HepG2 (cell line): Measurements from ENCODE around the gene SIRT7. TPM values are rescaled to one million over a fixed set of nuclear protein-coding genes. Genes with fewer than 3 reads are reported as not detected.

Source experiments
- AKAP8 ChIP-seq: sonication (generic); formaldehyde crosslinking; IDR thresholded peaks from 2 replicates; pipeline ENCODE4 v1.5.1; 2020; ENCODE audit warnings: mild to moderate bottlenecking, missing genetic modification reagents
- ATF1 ChIP-seq: IDR thresholded peaks from 2 replicates; pipeline ENCODE4 v1.6.1; 2016; ENCODE audit warnings: mild to moderate bottlenecking, control low read depth
- ATF7 ChIP-seq, 2 experiments: fragments of 450-650 bp in 1 of 2; sonication (generic) in 1 of 2; formaldehyde crosslinking in 1 of 2; IDR thresholded peaks; 2 replicates each; pipeline versions ENCODE4 v1.4.0 to v1.6.1; 2016 to 2020; ENCODE audit warnings: antibody characterized with exemption in 1 of 2, mild to moderate bottlenecking in 1 of 2, missing genetic modification reagents in 1 of 2
- FOXM1 ChIP-seq: sonication (generic); formaldehyde crosslinking; IDR thresholded peaks from 2 replicates; pipeline ENCODE4 v1.5.0; 2020; ENCODE audit warnings: missing genetic modification reagents
- HMG20A ChIP-seq: IDR thresholded peaks from 2 replicates; pipeline ENCODE4 v1.6.1; 2016; ENCODE audit warnings: borderline replicate concordance
- IRF2 ChIP-seq: IDR thresholded peaks from 2 replicates; pipeline ENCODE4 v1.6.1; 2018; ENCODE audit warnings: missing genetic modification reagents, missing compliant biosample characterization
- MAFK ChIP-seq, 2 experiments: IDR thresholded peaks in 1 of 2; conservative IDR thresholded peaks in 1 of 2; 2 replicates each; pipeline ENCODE4 v1.6.1; 2011; ENCODE audit warnings: improper control_type of control experiment in 2 of 2, low read length in 2 of 2
- MED8 ChIP-seq: sonication (generic); formaldehyde crosslinking; IDR thresholded peaks from 2 replicates; pipeline ENCODE4 v1.8.1; 2023; ENCODE audit warnings: mild to moderate bottlenecking, missing genetic modification reagents; ENCODE audit not compliant: insufficient replicate concordance
- NFKBIZ ChIP-seq: IDR thresholded peaks from 2 replicates; pipeline ENCODE4 v1.6.1; 2018; ENCODE audit warnings: missing genetic modification reagents, missing compliant biosample characterization
- PCBP1 ChIP-seq: fragments of 200-400 bp; formaldehyde crosslinking; IDR thresholded peaks from 2 replicates; pipeline ENCODE4 v1.6.1; 2017; ENCODE audit warnings: mild to moderate bottlenecking, low read depth, low read length, borderline replicate concordance
- PRDM4 ChIP-seq: sonication (generic); formaldehyde crosslinking; IDR thresholded peaks from 2 replicates; pipeline ENCODE4 v1.9.0; 2021; ENCODE audit warnings: missing genetic modification reagents, borderline replicate concordance
- PRPF4 ChIP-seq: fragments of 200-400 bp; formaldehyde crosslinking; IDR thresholded peaks from 2 replicates; pipeline ENCODE4 v1.6.1; 2016; ENCODE audit warnings: low read length, low read depth; ENCODE audit not compliant: poor library complexity, severe bottlenecking
- RNF2 ChIP-seq: fragments of 450-650 bp; conservative IDR thresholded peaks from 2 replicates; pipeline ENCODE4 v1.6.1; 2016; ENCODE audit warnings: low read depth
- SALL1 ChIP-seq: sonication (generic); formaldehyde crosslinking; IDR thresholded peaks from 2 replicates; pipeline ENCODE4 v1.8.0; 2022; ENCODE audit warnings: mild to moderate bottlenecking, missing genetic modification reagents
- SMARCE1 ChIP-seq: fragments of 450-650 bp; IDR thresholded peaks from 2 replicates; pipeline ENCODE4 v1.6.1; 2017; ENCODE audit warnings: borderline replicate concordance
- ZBTB21 ChIP-seq: sonication (generic); formaldehyde crosslinking; IDR thresholded peaks from 2 replicates; pipeline ENCODE4 v1.4.0; 2020; ENCODE audit warnings: missing genetic modification reagents
- ZKSCAN5 ChIP-seq: sonication (generic); formaldehyde crosslinking; IDR thresholded peaks from 2 replicates; pipeline ENCODE4 v1.5.1; 2020; ENCODE audit warnings: mild to moderate bottlenecking, missing genetic modification reagents
- ZNF205 ChIP-seq: IDR thresholded peaks from 2 replicates; pipeline ENCODE4 v1.6.1; 2018; ENCODE audit warnings: missing biosample characterization, missing genetic modification reagents
- ZNF317 ChIP-seq: sonication (generic); formaldehyde crosslinking; IDR thresholded peaks from 2 replicates; pipeline ENCODE4 v1.5.0; 2020; ENCODE audit warnings: mild to moderate bottlenecking, missing genetic modification reagents
- ZNF577 ChIP-seq: sonication (generic); formaldehyde crosslinking; IDR thresholded peaks from 2 replicates; pipeline ENCODE4 v1.4.0; 2020; ENCODE audit warnings: mild to moderate bottlenecking, low read depth, missing genetic modification reagents, borderline replicate concordance
- ZNF773 ChIP-seq: sonication (generic); formaldehyde crosslinking; IDR thresholded peaks from 2 replicates; pipeline ENCODE4 v1.4.0; 2020; ENCODE audit warnings: missing genetic modification reagents, borderline replicate concordance
- polyA plus RNA-seq, 8 experiments: library from polyadenylated mRNA; depleted of rRNA in 3 of 8; stranded (reverse) in 7 of 8; unstranded in 1 of 8; fragments of >200 nt; fragmentation: Illumina TruSeq in 4 of 8; extraction: Trizol in 4 of 8; gene quantifications; 2 replicates each; pipeline versions ENCODE4 v1.2.1 to v1.2.3, GENCODE V29; 2011 to 2016; ENCODE audit warnings: low read depth in 4 of 8, missing spikeins in 1 of 8, mixed read lengths in 1 of 8; ENCODE audit not compliant: insufficient read depth in 1 of 8
- total RNA-seq, 5 experiments: library from RNA; depleted of rRNA; stranded (reverse); fragments of >200 nt; fragmentation: Illumina TruSeq; extraction: Trizol; gene quantifications; 2 replicates each; pipeline ENCODE4 v1.2.3, GENCODE V29; 2016; ENCODE audit warnings: low read depth in 1 of 5
- TF ChIP-seq, protein P1 (sequence below): sonication (generic); formaldehyde crosslinking; conservative IDR thresholded peaks from 2 replicates; pipeline ENCODE4 v1.4.0; 2020; ENCODE audit warnings: missing genetic modification reagents
- TF ChIP-seq, protein P2 (sequence below), 2 experiments: fragments of 450-650 bp in 1 of 2; sonication (generic) in 1 of 2; formaldehyde crosslinking; IDR thresholded peaks; 2 replicates each; pipeline versions ENCODE4 v1.5.0 to v1.8.0; 2020 to 2022; ENCODE audit warnings: mild to moderate bottlenecking in 1 of 2, missing genetic modification reagents in 1 of 2
- TF ChIP-seq, protein P3 (sequence below): sonication (generic); formaldehyde crosslinking; IDR thresholded peaks from 2 replicates; pipeline ENCODE4 v1.4.0; 2020; ENCODE audit warnings: missing genetic modification reagents
- TF ChIP-seq, protein P4 (sequence below): sonication (generic); formaldehyde crosslinking; IDR thresholded peaks from 2 replicates; pipeline ENCODE4 v1.5.0; 2020; ENCODE audit warnings: missing genetic modification reagents, mild to moderate bottlenecking, borderline replicate concordance

The SIRT7 gene
- total and polyA plus RNA-seq, 2 of the 13 experiments (the other 11 are each of a cell fraction or from before 2014, with no cell fraction given): 8.3 to 24.8 TPM

DNA sequence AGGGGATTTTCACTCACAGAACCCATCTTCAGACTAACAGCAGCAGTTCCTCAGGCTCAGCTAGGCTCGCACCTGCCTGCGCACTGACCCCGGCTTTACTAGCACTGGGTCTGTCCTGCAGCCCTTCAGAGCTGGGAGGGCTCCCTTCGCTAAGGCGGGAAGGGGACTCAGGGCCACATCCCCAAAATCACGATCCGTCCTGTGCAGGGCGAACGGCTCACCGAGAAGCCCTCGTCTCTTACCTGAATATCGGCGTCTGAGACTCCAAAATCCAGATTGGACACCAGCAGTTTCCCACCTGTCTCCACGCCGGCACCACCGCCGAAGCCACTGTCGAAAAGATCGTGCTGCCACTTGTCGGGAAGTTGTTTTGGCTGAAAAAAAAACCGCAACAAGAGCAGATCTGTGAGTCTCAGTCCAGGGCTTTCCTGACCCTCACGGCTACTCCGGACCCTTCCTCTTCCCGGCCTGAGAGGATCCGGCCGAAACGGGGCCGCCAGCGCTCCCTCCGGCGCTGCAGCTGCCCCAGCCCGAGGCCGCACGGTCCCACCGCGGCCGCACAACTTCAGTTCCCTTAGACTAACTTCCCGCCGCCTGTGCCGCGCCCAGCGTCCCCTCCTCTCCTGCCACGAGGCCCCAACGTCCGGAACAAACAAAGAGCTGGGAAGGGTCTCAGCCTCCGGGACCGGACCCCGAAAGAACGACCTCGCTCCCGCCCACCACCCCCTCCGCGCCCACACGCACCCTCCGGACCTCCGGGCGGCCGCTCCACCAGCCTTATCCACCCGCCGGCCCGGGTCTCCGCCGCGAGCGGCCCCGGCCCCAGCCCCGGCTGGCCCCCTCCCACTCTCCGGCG, 27.3 kb downstream of the SIRT7 start (continued):
- TF ChIP-seq, protein P1, sequence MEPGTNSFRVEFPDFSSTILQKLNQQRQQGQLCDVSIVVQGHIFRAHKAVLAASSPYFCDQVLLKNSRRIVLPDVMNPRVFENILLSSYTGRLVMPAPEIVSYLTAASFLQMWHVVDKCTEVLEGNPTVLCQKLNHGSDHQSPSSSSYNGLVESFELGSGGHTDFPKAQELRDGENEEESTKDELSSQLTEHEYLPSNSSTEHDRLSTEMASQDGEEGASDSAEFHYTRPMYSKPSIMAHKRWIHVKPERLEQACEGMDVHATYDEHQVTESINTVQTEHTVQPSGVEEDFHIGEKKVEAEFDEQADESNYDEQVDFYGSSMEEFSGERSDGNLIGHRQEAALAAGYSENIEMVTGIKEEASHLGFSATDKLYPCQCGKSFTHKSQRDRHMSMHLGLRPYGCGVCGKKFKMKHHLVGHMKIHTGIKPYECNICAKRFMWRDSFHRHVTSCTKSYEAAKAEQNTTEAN (CRISPR knock-in tag): no peak; the same call in 1 of the 2 replicates
- TF ChIP-seq, protein P2, sequence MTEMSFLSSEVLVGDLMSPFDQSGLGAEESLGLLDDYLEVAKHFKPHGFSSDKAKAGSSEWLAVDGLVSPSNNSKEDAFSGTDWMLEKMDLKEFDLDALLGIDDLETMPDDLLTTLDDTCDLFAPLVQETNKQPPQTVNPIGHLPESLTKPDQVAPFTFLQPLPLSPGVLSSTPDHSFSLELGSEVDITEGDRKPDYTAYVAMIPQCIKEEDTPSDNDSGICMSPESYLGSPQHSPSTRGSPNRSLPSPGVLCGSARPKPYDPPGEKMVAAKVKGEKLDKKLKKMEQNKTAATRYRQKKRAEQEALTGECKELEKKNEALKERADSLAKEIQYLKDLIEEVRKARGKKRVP (CRISPR knock-in tag; IDR thresholded peaks at IDR 0.05): no peak
- no peak for TF ChIP-seq PRDM4
- TF ChIP-seq ZNF577 (CRISPR knock-in tag): no peak
- no peak for TF ChIP-seq MAFK (conservative IDR thresholded peaks at IDR 0.05 in 1 of 2, IDR thresholded peaks at IDR 0.05 in 1 of 2; ENCODE audit: low read length in 2 of 2)
- TF ChIP-seq ZKSCAN5 (CRISPR knock-in tag): no peak
- TF ChIP-seq, protein P3, sequence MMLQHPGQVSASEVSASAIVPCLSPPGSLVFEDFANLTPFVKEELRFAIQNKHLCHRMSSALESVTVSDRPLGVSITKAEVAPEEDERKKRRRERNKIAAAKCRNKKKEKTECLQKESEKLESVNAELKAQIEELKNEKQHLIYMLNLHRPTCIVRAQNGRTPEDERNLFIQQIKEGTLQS (CRISPR knock-in tag): no peak
- TF ChIP-seq ZBTB21 (CRISPR knock-in tag): no peak
- no peak for TF ChIP-seq IRF2 (CRISPR knock-in tag)
- no peak for TF ChIP-seq ZNF205 (CRISPR knock-in tag)
- TF ChIP-seq ATF7 (IDR thresholded peaks at IDR 0.05): no peak
- TF ChIP-seq ATF7 (CRISPR knock-in tag; IDR thresholded peaks at IDR 0.05): no peak
- TF ChIP-seq PRPF4: no peak
- peak; percentile 40 for TF ChIP-seq SALL1
- TF ChIP-seq ATF1 (CRISPR knock-in tag): no peak
- TF ChIP-seq MED8 (CRISPR knock-in tag): no peak
- TF ChIP-seq HMG20A (CRISPR knock-in tag): no peak
- no peak for TF ChIP-seq SMARCE1
- no peak for TF ChIP-seq PCBP1
- TF ChIP-seq NFKBIZ (CRISPR knock-in tag): no peak; the same call in 1 of the 2 replicates
- TF ChIP-seq ZNF773: peak; percentile 31; the same call in 1 of the 2 replicates
- no peak for TF ChIP-seq ZNF317 (CRISPR knock-in tag)
- no peak for TF ChIP-seq FOXM1 (CRISPR knock-in tag)
- TF ChIP-seq RNF2: no peak
- TF ChIP-seq AKAP8: no peak
- TF ChIP-seq, protein P4, sequence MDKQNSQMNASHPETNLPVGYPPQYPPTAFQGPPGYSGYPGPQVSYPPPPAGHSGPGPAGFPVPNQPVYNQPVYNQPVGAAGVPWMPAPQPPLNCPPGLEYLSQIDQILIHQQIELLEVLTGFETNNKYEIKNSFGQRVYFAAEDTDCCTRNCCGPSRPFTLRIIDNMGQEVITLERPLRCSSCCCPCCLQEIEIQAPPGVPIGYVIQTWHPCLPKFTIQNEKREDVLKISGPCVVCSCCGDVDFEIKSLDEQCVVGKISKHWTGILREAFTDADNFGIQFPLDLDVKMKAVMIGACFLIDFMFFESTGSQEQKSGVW (CRISPR knock-in tag): no peak
